Activated CD4-positive, alpha-beta T cell treated with anti-CD3 and anti-CD28 coated beads for 4 hours (primary cell): ENCODE data around the gene NMRK1.
A peak's percentile ranks its signal among the peaks of the same experiment; 100 is the strongest.

ENCODE experiments used
- DNase-seq, 2 donors: peaks; one replicate each; pipeline ENCODE4 v3.0.0-alpha.2; 2020

NMRK1 gene

GRCh38 chr9:75087824-75088645 is at the start of gene NMRK1, which contains the start of gene OSTF1:
Gene NMRK1, minus strand, starts transcription at chr9:75088155. Its CDS starts 5,040 bp downstream, at chr9:75083115.
Gene OSTF1, plus strand, starts transcription at chr9:75088514. Its CDS starts 179 bp downstream, at chr9:75088693.
- DNase-seq: peak; percentile 89 to 92

DNA sequence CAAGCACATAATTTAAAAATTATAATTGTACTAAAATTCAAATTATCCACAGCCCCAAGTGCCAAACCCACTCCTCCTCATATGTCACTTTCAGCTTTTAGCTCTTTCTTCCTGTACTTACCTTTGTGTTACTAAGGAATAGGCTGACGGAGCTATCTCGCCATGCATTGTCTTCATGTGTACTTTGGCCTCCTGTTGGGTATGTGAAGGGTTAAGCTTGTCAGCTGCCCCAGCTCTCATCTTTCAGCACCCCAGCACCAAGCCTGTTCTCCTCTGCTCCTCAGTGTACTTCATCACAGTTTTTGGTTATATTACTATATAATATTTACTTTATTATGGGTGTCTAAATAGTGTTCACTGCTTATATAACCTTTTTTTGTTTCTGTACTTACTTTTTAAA is 46.5 kb upstream of the NMRK1 start:
- DNase-seq: no peak

DNA sequence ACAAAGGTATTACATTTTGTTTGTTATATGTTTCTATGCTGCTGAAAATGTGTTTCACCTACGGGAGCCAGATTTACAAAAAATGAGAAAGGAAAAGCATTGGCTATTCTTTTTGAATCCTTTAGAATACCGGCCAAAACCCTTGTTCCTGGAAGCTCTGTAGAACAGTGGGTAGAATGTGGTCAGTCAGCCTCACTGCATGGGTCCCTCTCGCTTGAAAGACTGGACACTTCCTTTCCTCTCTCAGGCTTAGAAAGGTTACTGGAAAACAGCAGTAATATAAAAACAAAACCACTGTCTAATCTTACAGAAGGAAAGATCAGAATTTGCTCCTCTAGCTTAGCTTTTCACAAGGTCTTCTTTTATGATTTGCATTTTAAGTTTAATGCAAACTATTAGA is 45.4 kb upstream of the NMRK1 start:
- DNase-seq: no peak

GRCh38 chr9:75132244-75132643 is 44.3 kb upstream of the NMRK1 start:
- no peak for DNase-seq

DNA sequence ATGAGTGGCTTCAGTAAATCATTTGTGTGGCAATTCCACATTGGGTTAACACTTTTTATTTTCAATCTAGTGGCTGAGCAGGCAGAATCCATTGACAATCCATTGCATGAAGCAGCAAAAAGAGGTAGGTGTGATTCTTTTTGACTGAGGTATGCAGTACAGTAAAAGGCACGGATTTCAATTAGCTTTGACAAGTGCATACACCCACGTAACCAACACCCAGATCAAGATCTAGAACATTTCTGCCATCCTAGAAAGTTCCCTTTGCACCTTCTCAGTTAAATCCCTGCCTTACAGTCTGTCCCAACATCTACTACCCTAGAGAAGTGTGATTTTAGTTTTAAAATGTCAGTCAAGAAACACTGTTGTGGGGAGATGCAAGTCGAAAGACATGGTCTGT is 43.7 kb upstream of the NMRK1 start:
- DNase-seq: no peak

GRCh38 chr9:75130621-75131230 is 42.8 kb upstream of the NMRK1 start:
- no peak for DNase-seq

DNA sequence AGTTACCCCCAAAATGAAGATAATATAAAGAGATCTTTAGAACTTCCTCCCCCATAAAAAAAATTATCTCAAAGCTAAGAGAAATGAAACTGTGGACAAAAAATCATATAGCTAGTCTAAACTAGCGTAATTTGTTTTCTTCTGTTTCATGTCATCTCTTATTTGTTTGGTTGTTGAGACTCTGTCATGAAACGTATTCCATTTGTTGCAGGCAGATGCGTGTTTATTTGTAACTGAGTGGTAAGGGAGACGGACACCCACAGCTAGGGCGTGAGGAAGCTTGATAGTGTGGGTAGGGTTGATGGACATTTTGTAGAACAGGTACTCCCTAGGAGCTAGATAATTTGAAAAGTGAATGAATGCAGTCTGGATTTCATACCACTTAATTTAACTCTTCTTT is 42.2 kb upstream of the NMRK1 start:
- no peak for DNase-seq

DNA sequence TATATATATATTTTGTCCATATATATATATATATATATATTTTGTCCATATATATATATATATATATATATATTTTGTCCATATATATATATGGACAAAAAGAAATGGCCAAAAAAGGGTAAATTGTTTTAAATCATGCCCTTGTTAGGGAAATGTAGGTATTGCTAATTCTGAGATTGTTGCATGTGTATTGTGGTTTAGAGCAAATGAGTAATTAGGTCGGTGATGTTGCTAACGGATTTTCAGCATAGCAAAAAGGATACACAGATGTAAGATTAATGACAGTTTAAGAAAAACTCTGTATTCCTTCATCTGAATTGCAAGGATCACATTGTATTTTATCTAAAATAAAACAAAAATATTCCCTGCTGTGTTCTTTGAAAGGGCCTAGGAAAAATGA is 40.6 kb upstream of the NMRK1 start:
- no peak for DNase-seq

DNA sequence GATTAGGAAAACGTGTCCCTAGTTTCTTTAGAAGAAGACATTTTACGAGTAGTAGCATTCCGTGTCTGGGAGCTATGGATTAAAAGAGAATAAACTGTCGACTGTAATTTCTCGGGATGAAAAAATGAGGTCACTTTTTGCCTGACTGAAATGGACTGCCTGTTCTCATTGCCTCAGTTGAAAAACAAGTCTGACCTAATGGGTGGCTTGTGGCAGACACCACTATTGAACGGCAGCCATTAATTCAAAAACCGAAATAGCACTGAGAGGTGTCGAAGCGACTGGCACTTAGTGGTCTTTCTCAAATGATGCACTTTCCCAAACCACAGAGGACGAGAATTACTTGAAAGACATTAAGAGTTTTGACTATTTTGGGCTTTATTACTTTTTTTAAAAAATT is 35.7 kb upstream of the NMRK1 start:
- DNase-seq: no peak

DNA sequence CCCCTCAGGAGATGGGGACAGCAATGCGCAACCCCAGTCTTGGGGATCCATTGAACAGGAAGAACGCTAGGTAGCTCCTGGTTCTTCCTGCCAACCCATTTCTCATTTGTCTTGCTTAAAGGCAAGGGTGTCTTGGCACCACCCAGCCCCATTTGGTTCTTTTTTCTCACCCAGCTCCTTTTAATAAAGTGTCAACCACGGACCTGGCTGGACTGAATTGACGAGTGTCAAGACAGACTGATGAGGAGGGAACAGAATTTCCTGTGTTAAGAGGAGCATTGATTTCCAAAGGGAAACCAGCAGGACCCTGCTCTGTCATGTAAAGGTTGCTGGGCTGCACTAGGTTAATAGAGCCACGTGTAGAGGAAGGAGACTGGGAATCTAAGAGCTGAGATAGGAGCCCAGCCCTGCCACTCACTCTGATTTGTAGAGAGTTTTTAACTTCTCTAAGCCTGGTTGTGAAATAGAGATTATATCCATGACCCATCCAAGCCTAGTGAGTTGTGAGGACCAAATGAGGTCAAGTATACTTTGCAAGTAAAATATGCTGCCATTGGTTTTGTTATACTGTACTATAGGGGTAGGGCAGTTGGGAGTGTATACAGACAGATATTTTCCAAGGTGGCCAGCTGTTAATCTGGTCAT is 34.1 kb upstream of the NMRK1 start:
- DNase-seq: no peak

DNA sequence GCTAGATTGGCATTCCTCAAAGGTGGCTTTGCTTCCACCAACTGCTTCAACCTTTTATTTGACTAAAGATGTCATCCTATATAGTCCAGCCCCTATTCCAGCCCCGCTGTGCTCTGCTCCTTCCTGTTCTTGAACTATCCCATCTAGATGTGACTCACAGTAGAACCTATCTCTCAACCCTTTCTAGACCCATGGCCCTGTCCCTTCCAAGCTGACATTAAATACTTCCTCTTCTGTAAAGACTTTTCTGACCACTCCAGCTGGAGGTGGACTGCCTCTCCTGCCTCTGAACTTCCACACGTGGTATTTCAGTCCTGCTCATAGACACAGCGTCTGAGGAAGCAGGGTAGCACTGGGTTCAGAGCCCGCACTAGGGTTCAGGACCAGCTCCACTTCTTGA is 32.7 kb upstream of the NMRK1 start:
- no peak for DNase-seq

GRCh38 chr9:75117564-75117963 is 29.6 kb upstream of the NMRK1 start:
- DNase-seq: no peak

- no peak for DNase-seq
These were observed 28.4 kb upstream of the NMRK1 start for GRCh38 chr9:75116306-75116705.

DNA sequence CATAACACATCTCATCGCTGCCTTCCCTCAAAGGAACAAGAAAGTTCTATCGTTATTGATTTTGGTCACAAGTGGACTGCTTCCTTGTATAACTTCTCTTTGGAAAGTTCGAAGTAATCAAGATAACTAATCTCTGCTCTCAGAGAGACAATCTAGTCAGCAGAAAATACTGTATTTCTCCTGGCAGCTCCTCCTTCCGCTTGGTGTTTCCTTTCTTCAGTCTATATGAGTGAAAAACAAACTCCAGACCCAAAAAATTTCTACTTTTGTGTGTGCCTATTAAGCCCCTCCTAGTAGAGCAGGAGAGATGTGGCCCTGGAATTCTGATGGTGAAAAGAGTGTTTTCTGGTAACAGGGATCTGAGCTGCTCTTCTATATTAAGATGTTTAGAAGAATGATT is 24.8 kb upstream of the NMRK1 start:
- DNase-seq: no peak

- no peak for DNase-seq
These were observed 23.2 kb upstream of the NMRK1 start for GRCh38 chr9:75111019-75111622.

DNA sequence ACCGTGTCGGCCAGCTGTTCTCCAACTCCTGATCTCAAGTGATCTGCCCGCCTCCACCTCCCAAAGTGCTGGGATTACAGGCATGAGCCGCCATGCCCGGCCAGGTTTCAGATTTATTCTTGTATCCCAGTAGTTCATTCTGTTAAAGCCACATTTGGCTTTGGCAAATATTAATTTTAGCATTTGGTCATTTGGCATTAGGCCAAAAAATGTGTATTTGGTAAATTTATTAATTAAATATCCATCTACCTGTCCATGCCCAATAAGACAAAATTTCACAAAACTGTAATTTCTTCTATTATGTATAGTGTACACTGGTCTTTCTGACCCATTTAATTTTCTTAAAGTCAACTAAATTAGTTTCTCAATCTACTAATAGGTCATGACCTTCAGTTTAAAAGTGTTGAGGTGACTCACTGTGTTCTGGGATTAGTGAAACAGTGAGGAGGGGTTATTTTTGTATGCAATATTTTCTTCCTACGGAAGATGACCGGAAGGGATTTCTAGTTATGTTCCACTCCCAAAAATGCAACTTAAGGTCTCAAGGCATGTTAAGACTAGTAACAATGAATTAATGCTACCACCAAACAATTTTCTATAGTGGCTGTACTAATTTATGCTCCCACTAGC is 21.4 kb upstream of the NMRK1 start:
- no peak for DNase-seq

- DNase-seq: no peak
These were observed 20.6 kb upstream of the NMRK1 start for GRCh38 chr9:75108571-75108970.

GRCh38 chr9:75106857-75107256 is 18.9 kb upstream of the NMRK1 start:
- no peak for DNase-seq

- no peak for DNase-seq
These were observed 17.9 kb upstream of the NMRK1 start for GRCh38 chr9:75105841-75106240.

- DNase-seq: no peak
These were observed 17.1 kb upstream of the NMRK1 start for GRCh38 chr9:75105019-75105540.

- DNase-seq: no peak
These were observed 16.7 kb upstream of the NMRK1 start for GRCh38 chr9:75104607-75105006.

DNA sequence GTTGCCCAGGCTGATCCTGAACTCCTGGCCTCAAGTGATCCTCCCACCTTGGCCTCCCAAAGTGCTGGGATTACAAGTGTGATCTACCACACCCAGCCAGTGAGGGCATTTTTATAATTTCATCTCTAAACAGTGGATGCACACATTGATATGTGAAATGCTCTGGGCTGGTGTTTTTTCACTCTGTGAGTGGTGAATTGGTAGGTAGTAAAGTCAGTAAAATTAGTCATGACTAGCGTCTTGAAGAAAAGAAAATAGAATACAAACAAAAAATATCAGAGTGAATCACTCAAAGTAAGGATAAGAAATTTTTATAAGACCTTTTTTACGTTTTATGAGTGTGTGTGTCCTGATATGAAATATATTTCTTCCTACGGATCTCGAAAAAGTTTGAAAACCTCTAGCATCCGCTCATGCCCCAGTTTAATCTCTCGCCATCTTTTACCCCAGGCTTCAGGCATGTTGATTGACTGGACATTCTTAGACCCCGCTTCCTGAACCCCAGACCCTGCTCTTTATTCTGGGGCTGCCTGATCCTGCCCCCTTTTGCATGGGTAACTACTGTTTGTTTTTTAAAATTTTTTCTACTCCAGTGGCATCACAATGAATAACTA is 14.3 kb upstream of the NMRK1 start:
- no peak for DNase-seq
